GM23338 (cell line): ENCODE data around the gene WRAP53. TPM values are rescaled to one million over a fixed set of nuclear protein-coding genes. Genes with fewer than 3 reads are reported as not detected.

Source experiments
- ATAC-seq: fragments of 200-7000 bp; cut with Tn5 transposase; 3 replicates; pipeline ENCODE4 v1.9.1; 2020
- DNase-seq: peaks from one replicate; pipeline ENCODE4 v3.0.0-alpha.2; 2015; ENCODE audit warnings: low spot score
- H2AFZ ChIP-seq: fragments of 200-600 bp; sonication (generic); 2 replicates; pipeline ENCODE4 v1.8.0; 2016; ENCODE audit warnings: antibody characterized with exemption, mild to moderate bottlenecking, moderate library complexity
- H3F3A ChIP-seq: fragments of 200-600 bp; sonication (generic); replicated peaks from 2 replicates; pipeline ENCODE4 v1.8.0; 2017; ENCODE audit warnings: antibody characterized with exemption, mixed run types, low read depth
- H3K27ac ChIP-seq: fragments of 200-600 bp; sonication (generic); 2 replicates; pipeline ENCODE4 v1.6.1; 2016; ENCODE audit warnings: low read depth
- H3K27me3 ChIP-seq: fragments of 200-600 bp; sonication (generic); 2 replicates; pipeline ENCODE4 v1.8.0; 2016; ENCODE audit warnings: mild to moderate bottlenecking, mixed run types, moderate library complexity; ENCODE audit not compliant: insufficient read depth
- H3K36me3 ChIP-seq: fragments of 200-600 bp; sonication (generic); 2 replicates; pipeline ENCODE4 v1.8.0; 2016; ENCODE audit warnings: mild to moderate bottlenecking; ENCODE audit not compliant: insufficient read depth
- H3K4me1 ChIP-seq: fragments of 200-600 bp; sonication (generic); 2 replicates; pipeline ENCODE4 v1.8.0; 2016; ENCODE audit warnings: mild to moderate bottlenecking, moderate library complexity; ENCODE audit not compliant: insufficient read depth
- H3K4me2 ChIP-seq: fragments of 200-600 bp; sonication (generic); 2 replicates; pipeline ENCODE4 v1.7.1; 2017; ENCODE audit warnings: mixed run types
- H3K4me3 ChIP-seq: fragments of 200-600 bp; sonication (generic); 2 replicates; pipeline ENCODE4 v1.6.1; 2016; ENCODE audit warnings: mixed run types
- H3K79me2 ChIP-seq: fragments of 200-600 bp; sonication (generic); replicated peaks from 2 replicates; pipeline ENCODE4 v1.8.0; 2017; ENCODE audit warnings: mild to moderate bottlenecking; ENCODE audit not compliant: insufficient read depth
- H3K9me2 ChIP-seq: fragments of 200-600 bp; sonication (generic); 2 replicates; pipeline ENCODE4 v1.8.0; 2017; ENCODE audit not compliant: insufficient read depth
- H4K20me1 ChIP-seq: fragments of 200-600 bp; sonication (generic); replicated peaks from 2 replicates; pipeline ENCODE4 v1.8.0; 2017; ENCODE audit warnings: mild to moderate bottlenecking; ENCODE audit not compliant: insufficient read depth
- H3K27ac Mint-ChIP-seq: 2 replicates; pipeline ENCODE4 v1.8.0; 2020; ENCODE audit warnings: inconsistent platforms, mild to moderate bottlenecking, moderate library complexity, mixed read lengths
- H3K27me3 Mint-ChIP-seq: 3 replicates; pipeline ENCODE4 v1.8.0; 2022; ENCODE audit warnings: low read depth, mild to moderate bottlenecking, moderate library complexity, mixed read lengths, inconsistent platforms; ENCODE audit not compliant: insufficient read depth, poor library complexity
- H3K36me3 Mint-ChIP-seq: 3 replicates; pipeline ENCODE4 v1.8.0; 2021; ENCODE audit warnings: low read depth, mild to moderate bottlenecking, inconsistent platforms, moderate library complexity, mixed read lengths
- H3K4me1 Mint-ChIP-seq: 3 replicates; pipeline ENCODE4 v1.8.0; 2020; ENCODE audit warnings: mild to moderate bottlenecking, inconsistent platforms, mixed read lengths
- H3K4me3 Mint-ChIP-seq: 3 replicates; pipeline ENCODE4 v1.8.0; 2021; ENCODE audit warnings: moderate library complexity, mild to moderate bottlenecking, inconsistent platforms, mixed read lengths
- H3K9me3 Mint-ChIP-seq: 3 replicates; pipeline ENCODE4 v1.8.0; 2020; ENCODE audit warnings: moderate library complexity, mild to moderate bottlenecking, inconsistent platforms, mixed read lengths
- CREB1 ChIP-seq: fragments of 250-450 bp; sonication (Bioruptor Pico); IDR thresholded peaks from 2 replicates; pipeline ENCODE4 v1.5.0; 2020; ENCODE audit warnings: low read depth, mild to moderate bottlenecking, moderate library complexity
- CTCF ChIP-seq, 2 experiments: fragments of 200-600 bp in 1 of 2; sonication (generic) in 1 of 2; conservative IDR thresholded peaks; 2 replicates each; pipeline versions ENCODE4 v1.5.1 to v1.6.1; 2016 to 2017; ENCODE audit warnings: antibody characterized with exemption in 2 of 2, low read depth in 2 of 2, mild to moderate bottlenecking in 2 of 2, moderate library complexity in 1 of 2
- ETS1 ChIP-seq: IDR thresholded peaks from 2 replicates; pipeline ENCODE4 v1.6.1; 2016; ENCODE audit warnings: antibody characterized with exemption
- EZH2 ChIP-seq: fragments of 200-600 bp; sonication (generic); IDR thresholded peaks from one replicate; pipeline ENCODE4 v1.8.0; 2017; ENCODE audit warnings: antibody characterized with exemption, mild to moderate bottlenecking, low read depth; ENCODE audit not compliant: unreplicated experiment
- POLR2AphosphoS5 ChIP-seq: IDR thresholded peaks from 2 replicates; pipeline ENCODE4 v1.6.1; 2016; ENCODE audit warnings: antibody characterized with exemption, low read depth
- REST ChIP-seq: IDR thresholded peaks from one replicate; pipeline ENCODE4 v1.6.1; 2018; ENCODE audit warnings: antibody characterized with exemption; ENCODE audit not compliant: unreplicated experiment
- polyA plus RNA-seq: library from polyadenylated mRNA; unstranded; fragments of >200 nt; fragmentation: Nextera tagmentation; extraction: Ambion mirVana; gene quantifications from 2 replicates; pipeline ENCODE4 v1.2.1, GENCODE V29; 2016
- total RNA-seq: library from RNA; depleted of rRNA; stranded (reverse); fragments of >200 nt; shearing (Covaris generic); gene quantifications from 2 replicates; pipeline ENCODE4 v1.2.3, GENCODE V29; 2014

WRAP53 gene
- total and polyA plus RNA-seq, 2 experiments from 2014 or later, result 28.1 to 33.3 TPM

GRCh38 chr17:7656958-7657609, 31.2 kb upstream of the WRAP53 start:
- peaks cover 8% of the 10 kb centered on the region for H3K27me3 ChIP-seq
- H2AFZ ChIP-seq, result no peak overlapping the region
- peak overlapping the region; percentile 42 for H3K4me3 ChIP-seq
- peak; percentile 98 for DNase-seq
- Mint-ChIP-seq H3K27ac (peak overlapping the region; percentile 95), H3K27me3 (peaks cover 26% of the 10 kb centered on the region), H3K4me1 (peaks cover 37% of the 10 kb centered on the region), H3K4me3 (peak overlapping the region; percentile 62), H3K9me3 (peaks cover 2% of the 10 kb centered on the region; the same call in 2 of the 3 replicates), H3K36me3 (peaks cover 34% of the 10 kb centered on the region)
- peak overlapping the region; percentile 97 for H3K27ac ChIP-seq
- no peaks in the 10 kb centered on the region for H3K79me2 ChIP-seq
- H4K20me1 ChIP-seq, result no peaks in the 10 kb centered on the region
- no peaks in the 10 kb centered on the region; the same call in 1 of the 2 replicates for H3K9me2 ChIP-seq
- no peaks in the 10 kb centered on the region for H3K36me3 ChIP-seq
- TF ChIP-seq EZH2 (no peak), REST (peak; percentile 18), CTCF (conservative IDR thresholded peaks at IDR 0.05; ENCODE audit: low read depth in 2 of 2) (peak; percentile 27 to 39; a peak in 3 of 4 replicates), POLR2AphosphoS5 (peak; percentile 44; the same call in 1 of the 2 replicates)
- peak overlapping the region; percentile 74 for H3K4me2 ChIP-seq
- H3K4me1 ChIP-seq, result peaks cover 21% of the 10 kb centered on the region
- peaks cover 10% of the 10 kb centered on the region for H3F3A ChIP-seq
- peak; percentile 91 for ATAC-seq

- Mint-ChIP-seq H3K4me1 (peaks cover 5% of the 10 kb centered on the region; the same call in 1 of the 3 replicates), H3K27ac (no peak overlapping the region), H3K27me3 (peaks cover 5% of the 10 kb centered on the region), H3K36me3 (peaks cover 59% of the 10 kb centered on the region), H3K9me3 (no peaks in the 10 kb centered on the region), H3K4me3 (no peak overlapping the region; the same call in 2 of the 3 replicates)
- H3K4me1 ChIP-seq, result peaks cover 6% of the 10 kb centered on the region; the same call in 1 of the 2 replicates
- H3K79me2 ChIP-seq, result no peaks in the 10 kb centered on the region
- H3K9me2 ChIP-seq, result no peaks in the 10 kb centered on the region
- H3K4me3 ChIP-seq, result no peak overlapping the region
- ATAC-seq (peak; percentile 66), DNase-seq (no peak)
- H3K4me2 ChIP-seq, result no peak overlapping the region
- H4K20me1 ChIP-seq, result peaks cover 8% of the 10 kb centered on the region
- H3F3A ChIP-seq, result peaks cover 10% of the 10 kb centered on the region; the same call in 1 of the 2 replicates
- TF ChIP-seq CREB1 (CRISPR knock-in tag) (no peak), ETS1 (no peak), POLR2AphosphoS5 (no peak)
- peaks cover 41% of the 10 kb centered on the region for H3K36me3 ChIP-seq
- no peaks in the 10 kb centered on the region for H3K27me3 ChIP-seq
- no peak overlapping the region for H3K27ac ChIP-seq
- no peak overlapping the region for H2AFZ ChIP-seq
Measured at GRCh38 chr17:7667656-7668406, 20.4 kb upstream of the WRAP53 start.
